ENCODE measurements around the gene PTPN1. TPM values are rescaled to one million over a fixed set of nuclear protein-coding genes. Genes with fewer than 3 reads are reported as not detected.
A peak's percentile ranks its signal among the peaks of the same experiment; 100 is the strongest.

The PTPN1 gene
- total and polyA plus RNA-seq, 2 experiments from 2014 or later, result 16.9 to 26.4 TPM

GRCh38 chr20:50491168-50491567 lies 19.0 kb upstream of the PTPN1 start:
- Histone ChIP-seq H3K4me2 (no peak overlapping the region), H3K36me3 (ENCODE audit: insufficient read depth) (no peaks in the 10 kb centered on the region), H3K27me3 (ENCODE audit: insufficient read depth) (no peaks in the 10 kb centered on the region), H4K20me1 (replicated peaks; ENCODE audit: insufficient read depth) (no peaks in the 10 kb centered on the region), H3K9me2 (ENCODE audit: insufficient read depth) (no peaks in the 10 kb centered on the region; the same call in 1 of the 2 replicates), H3K4me1 (ENCODE audit: insufficient read depth) (no peaks in the 10 kb centered on the region), H3F3A (replicated peaks; ENCODE audit: low read depth) (no peaks in the 10 kb centered on the region), H2AFZ (no peak overlapping the region), H3K4me3 (no peak overlapping the region), H3K27ac (ENCODE audit: low read depth) (no peak overlapping the region), H3K79me2 (replicated peaks; ENCODE audit: insufficient read depth) (no peaks in the 10 kb centered on the region)
- ATAC-seq (no peak), DNase-seq (ENCODE audit: low spot score) (peak; percentile 28)
- Mint-ChIP-seq H3K4me3 (no peak overlapping the region), H3K9me3 (no peaks in the 10 kb centered on the region), H3K27ac (no peak overlapping the region), H3K36me3 (ENCODE audit: low read depth) (no peaks in the 10 kb centered on the region), H3K4me1 (no peaks in the 10 kb centered on the region), H3K27me3 (ENCODE audit: insufficient read depth, low read depth, poor library complexity) (peaks cover 5% of the 10 kb centered on the region)
- TF ChIP-seq EZH2phosphoT487 (IDR thresholded peaks at IDR 0.05; ENCODE audit: unreplicated experiment) (no peak), ZNF114 (CRISPR knock-in tag; IDR thresholded peaks at IDR 0.05) (no peak), ZNF462 (CRISPR knock-in tag; IDR thresholded peaks at IDR 0.05) (no peak), JUNB (IDR thresholded peaks at IDR 0.05; ENCODE audit: unreplicated experiment) (no peak), CREB1 (CRISPR knock-in tag; IDR thresholded peaks at IDR 0.05; ENCODE audit: low read depth) (no peak), STAT1 (IDR thresholded peaks at IDR 0.05; ENCODE audit: unreplicated experiment) (no peak), NANOG (IDR thresholded peaks at IDR 0.05; ENCODE audit: borderline replicate concordance) (no peak), ETS1 (IDR thresholded peaks at IDR 0.05) (no peak), CTCF (conservative IDR thresholded peaks at IDR 0.05; ENCODE audit: low read depth in 2 of 2) (no peak), ZNF331 (CRISPR knock-in tag; IDR thresholded peaks at IDR 0.05; ENCODE audit: low read depth) (no peak), REST (IDR thresholded peaks at IDR 0.05; ENCODE audit: unreplicated experiment) (no peak), POLR2AphosphoS5 (IDR thresholded peaks at IDR 0.05; ENCODE audit: low read depth) (no peak), EZH2 (IDR thresholded peaks at IDR 0.05; ENCODE audit: low read depth, unreplicated experiment) (no peak)

Measured in GM23338 (cell line).